C1 segment of cervical spinal cord (tissue), 14 donors: ENCODE data around the gene LRRFIP1.
"Not testable (repeated sequence)": the region's sequence is repeated elsewhere in the genome, so short reads cannot be mapped to it uniquely, and the experiment has no call there.

ENCODE experiments used
- DNase-seq, 14 donors: peaks; one replicate each; lab custom pipeline; 2025; lab: John Stamatoyannopoulos, UW

LRRFIP1 gene

GRCh38 chr2:237746302-237747080 is 119.1 kb downstream of the LRRFIP1 start:
- no peak for DNase-seq

- no peak for DNase-seq
These were observed 119.8 kb downstream of the LRRFIP1 start for GRCh38 chr2:237747189-237747588.

GRCh38 chr2:237749002-237749401 is 121.6 kb downstream of the LRRFIP1 start:
- DNase-seq = no peak

- no peak for DNase-seq
These were observed 122.6 kb downstream of the LRRFIP1 start for GRCh38 chr2:237749961-237750360.

GRCh38 chr2:237750441-237750840 is 123.1 kb downstream of the LRRFIP1 start:
- DNase-seq = not testable (repeated sequence)

GRCh38 chr2:237752761-237753165 is 125.4 kb downstream of the LRRFIP1 start:
- peak in 1 of 14 donors; percentile 11 for DNase-seq

GRCh38 chr2:237754182-237754581 is 126.8 kb downstream of the LRRFIP1 start:
- DNase-seq = no peak

GRCh38 chr2:237754626-237755248 is 127.3 kb downstream of the LRRFIP1 start:
- no peak for DNase-seq

- DNase-seq = no peak
These were observed 130.2 kb downstream of the LRRFIP1 start for GRCh38 chr2:237757616-237758015.

- no peak for DNase-seq
These were observed 130.8 kb downstream of the LRRFIP1 start for GRCh38 chr2:237758185-237758584.

GRCh38 chr2:237759176-237759575 is 131.8 kb downstream of the LRRFIP1 start:
- no peak for DNase-seq

- DNase-seq = no peak
These were observed 133.4 kb downstream of the LRRFIP1 start for GRCh38 chr2:237760506-237761502.

GRCh38 chr2:237762291-237763182 is 135.2 kb downstream of the LRRFIP1 start:
- not testable (repeated sequence) for DNase-seq

GRCh38 chr2:237763812-237764211 is 136.4 kb downstream of the LRRFIP1 start:
- no peak for DNase-seq

GRCh38 chr2:237765122-237765521 is 137.7 kb downstream of the LRRFIP1 start:
- not testable (repeated sequence) for DNase-seq

- no peak for DNase-seq
These were observed 138.5 kb downstream of the LRRFIP1 start for GRCh38 chr2:237765875-237766274.

GRCh38 chr2:237766340-237766739 is 139.0 kb downstream of the LRRFIP1 start:
- no peak for DNase-seq

- DNase-seq = no peak
These were observed 145.1 kb downstream of the LRRFIP1 start for GRCh38 chr2:237772513-237772912.

- no peak for DNase-seq
These were observed 146.4 kb downstream of the LRRFIP1 start for GRCh38 chr2:237773826-237774225.

GRCh38 chr2:237774811-237775553 is 147.6 kb downstream of the LRRFIP1 start:
- peak in 2 of 14 donors; percentile 2 to 6 for DNase-seq
